ENCODE measurements around the gene RPL19.

DNA sequence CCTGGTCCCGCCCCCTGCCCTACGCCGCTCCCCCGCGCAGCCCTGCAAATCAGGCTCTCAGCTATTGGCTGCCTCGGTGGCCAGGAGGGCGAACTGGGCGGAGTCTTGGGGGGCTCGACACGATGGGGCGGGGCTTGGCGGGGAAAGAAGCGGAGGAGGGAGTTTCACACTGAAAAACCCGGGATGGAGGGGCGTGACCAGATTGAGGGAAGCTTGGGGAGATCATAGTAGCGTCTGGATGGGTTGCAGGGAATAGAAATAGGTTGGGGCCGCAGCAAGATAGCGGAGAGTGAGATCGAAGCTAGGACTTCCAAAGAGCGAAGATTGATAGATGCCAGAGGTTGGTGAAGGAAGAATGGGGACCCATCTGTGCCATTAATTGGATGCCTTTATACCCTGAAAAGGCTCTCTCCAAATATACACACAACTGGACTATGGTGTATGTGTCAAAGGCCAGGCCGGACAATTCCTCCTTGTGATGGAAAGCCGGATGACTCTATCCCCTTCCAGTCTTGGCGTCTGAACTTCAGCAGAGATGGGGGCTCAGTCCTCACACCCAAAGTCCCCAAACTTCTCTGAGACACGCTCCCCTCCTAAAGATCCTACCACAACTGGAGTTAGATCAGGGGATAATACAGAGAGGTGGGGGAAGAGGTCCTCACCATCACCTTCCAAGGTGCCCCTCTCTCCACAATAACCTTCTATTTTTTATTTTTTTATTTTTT lies 26.0 kb downstream of the RPL19 start:
- no peak for TF ChIP-seq POLR2A (IDR thresholded peaks at IDR 0.05; ENCODE audit: low read depth, low read length)
- TF ChIP-seq TAF1 (IDR thresholded peaks at IDR 0.05; ENCODE audit: low read depth, low read length) = no peak

All from GM12891 (cell line).